GM18868 (cell line): ENCODE measurements around the gene NUDT21.

ENCODE experiments used
- ATAC-seq: cut with Tn5 transposase; IDR thresholded peaks from one replicate; pipeline ENCODE4 v1.9.1; 2021; ENCODE audit warnings: mild to moderate bottlenecking, moderate library complexity; ENCODE audit not compliant: unreplicated experiment

NUDT21 gene

GRCh38 chr16:56462064-56462796 lies 11.1 kb upstream of the NUDT21 start:
- no peak for ATAC-seq

- ATAC-seq: no peak
Measured at GRCh38 chr16:56460101-56460500, 9.0 kb upstream of the NUDT21 start.

GRCh38 chr16:56457927-56458470 lies 6.9 kb upstream of the NUDT21 start:
- ATAC-seq: no peak

- ATAC-seq: peak; percentile 47
Measured at GRCh38 chr16:56451753-56452689, 889 bp upstream of the NUDT21 start.

- ATAC-seq: no peak
Measured at GRCh38 chr16:56450275-56450985, 702 bp downstream of the NUDT21 start.

GRCh38 chr16:56448005-56448404 lies 3.1 kb downstream of the NUDT21 start:
- ATAC-seq: no peak

- ATAC-seq: no peak
Measured at GRCh38 chr16:56447286-56447685, 3.8 kb downstream of the NUDT21 start.

- no peak for ATAC-seq
Measured at GRCh38 chr16:56438038-56438437, 13.1 kb downstream of the NUDT21 start.

GRCh38 chr16:56436258-56436657 lies 14.9 kb downstream of the NUDT21 start:
- ATAC-seq: no peak

- no peak for ATAC-seq
Measured at GRCh38 chr16:56428091-56428490, 23.0 kb downstream of the NUDT21 start.

GRCh38 chr16:56426585-56426984 lies 24.5 kb downstream of the NUDT21 start:
- ATAC-seq: no peak

GRCh38 chr16:56425439-56425832 lies 25.7 kb downstream of the NUDT21 start, which contains the start of gene AMFR:
Gene AMFR, minus strand, starts transcription at chr16:56425545. Its CDS starts 218 bp downstream, at chr16:56425327.
- peak; percentile 79 for ATAC-seq

GRCh38 chr16:56424791-56425438 lies 26.2 kb downstream of the NUDT21 start:
- peak; percentile 27 for ATAC-seq

GRCh38 chr16:56424404-56424764 lies 26.7 kb downstream of the NUDT21 start:
- no peak for ATAC-seq

- peak; percentile 30 for ATAC-seq
Measured at GRCh38 chr16:56423584-56424403, 27.3 kb downstream of the NUDT21 start.

- no peak for ATAC-seq
Measured at GRCh38 chr16:56422896-56423441, 28.2 kb downstream of the NUDT21 start.

- ATAC-seq: no peak
Measured at GRCh38 chr16:56421976-56422669, 29.0 kb downstream of the NUDT21 start.

GRCh38 chr16:56421313-56421712 lies 29.8 kb downstream of the NUDT21 start:
- ATAC-seq: no peak

GRCh38 chr16:56420613-56421012 lies 30.5 kb downstream of the NUDT21 start:
- no peak for ATAC-seq
